SK-N-MC (cell line): ENCODE measurements around the gene BMS1.
"Not testable (repeated sequence)": the region's sequence is repeated elsewhere in the genome, so short reads cannot be mapped to it uniquely, and the experiment has no call there.

Experiments
- DNase-seq: peaks from one replicate; pipeline ENCODE4 v3.0.0-alpha.2; 2011; ENCODE audit warnings: low read depth, low spot score
- H3K27ac ChIP-seq: fragments of 200-600 bp; sonication (generic); 2 replicates; pipeline ENCODE4 v1.5.1; 2016; ENCODE audit warnings: mixed run types
- H3K36me3 ChIP-seq: fragments of 200-600 bp; sonication (generic); 2 replicates; pipeline ENCODE4 v1.6.1; 2017; ENCODE audit warnings: antibody characterized with exemption, low read length, mixed read lengths; ENCODE audit not compliant: insufficient read depth
- H3K4me3 ChIP-seq: fragments of 200-600 bp; sonication (generic); 2 replicates; pipeline ENCODE4 v1.5.1; 2016
- H3K9ac ChIP-seq: fragments of 200-600 bp; sonication (generic); 2 replicates; pipeline ENCODE4 v1.8.0; 2017; ENCODE audit warnings: mixed run types, mixed read lengths; ENCODE audit not compliant: insufficient read length
- H3K9me3 ChIP-seq: fragments of 200-600 bp; sonication (generic); 2 replicates; pipeline ENCODE4 v1.6.1; 2017; ENCODE audit warnings: low read depth, mild to moderate bottlenecking, antibody characterized with exemption, low read length, moderate library complexity, mixed read lengths
- EZH2 ChIP-seq: fragments of 200-600 bp; sonication (generic); IDR thresholded peaks from one replicate; pipeline ENCODE4 v1.6.1; 2017; ENCODE audit warnings: antibody characterized with exemption
- FOXP2 ChIP-seq: optimal IDR thresholded peaks from 2 replicates; pipeline ENCODE3; 2011; ENCODE audit warnings: mild to moderate bottlenecking, moderate library complexity; ENCODE audit not compliant: insufficient read depth; ENCODE audit errors: extremely low read length, control extremely low read depth
- POLR2AphosphoS5 ChIP-seq: IDR thresholded peaks from 2 replicates; pipeline ENCODE4 v1.6.1; 2012; ENCODE audit warnings: mild to moderate bottlenecking, low read depth, low read length, borderline replicate concordance

The BMS1 gene

DNA sequence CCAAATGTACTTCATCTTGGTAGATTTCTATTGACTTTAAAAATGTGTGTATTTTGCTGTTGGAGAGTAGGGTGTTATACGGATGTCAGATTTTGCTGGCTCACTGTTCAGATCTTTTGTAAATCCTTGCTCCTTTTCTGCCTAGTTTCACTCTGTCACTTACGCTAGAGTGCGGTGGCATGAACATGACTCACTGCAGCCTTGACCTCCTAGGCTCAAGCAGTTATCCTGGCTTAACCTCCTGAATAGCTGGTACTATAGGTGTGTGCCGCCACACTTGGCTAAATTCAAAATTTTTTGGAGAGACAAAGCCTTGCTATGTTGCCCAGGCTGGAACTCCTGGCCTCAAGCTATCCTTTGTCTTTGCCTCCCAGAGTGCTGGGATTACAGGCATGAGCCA lies 29.4 kb downstream of the BMS1 start:
- no peak overlapping the region for H3K4me3 ChIP-seq
- peaks cover 23% of the 10 kb centered on the region; the same call in 1 of the 2 replicates for H3K36me3 ChIP-seq

GRCh38 chr10:42813989-42814687 lies 31.5 kb downstream of the BMS1 start:
- H3K36me3 ChIP-seq = peaks cover 17% of the 10 kb centered on the region; the same call in 1 of the 2 replicates

More for the DNA sequence above, 29.4 kb downstream of the BMS1 start:
- no peaks in the 10 kb centered on the region for H3K9me3 ChIP-seq
- no peak overlapping the region for H3K27ac ChIP-seq
- TF ChIP-seq EZH2 (no peak), FOXP2 (no peak), POLR2AphosphoS5 (no peak)
- H3K9ac ChIP-seq = no peak overlapping the region
- DNase-seq = no peak

DNA sequence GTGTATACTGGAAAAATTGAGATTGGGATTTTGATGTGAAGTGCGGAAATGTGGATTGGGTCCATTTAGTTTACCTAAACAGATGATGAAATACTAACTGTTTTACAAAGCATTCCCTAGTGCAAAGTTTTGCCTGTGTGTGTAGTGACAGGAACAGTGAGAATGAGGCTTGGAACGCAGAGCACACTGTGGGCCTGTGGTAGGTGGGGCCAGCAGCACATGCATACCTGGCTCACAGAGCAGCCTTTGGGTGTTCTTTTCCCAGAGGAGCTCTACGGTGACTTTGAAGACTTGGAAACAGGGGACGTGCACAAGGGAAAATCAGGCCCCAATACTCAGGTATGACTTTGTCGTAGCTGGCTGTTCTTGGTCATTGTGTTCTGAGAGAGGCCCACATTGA lies 33.7 kb downstream of the BMS1 start:
- H3K4me3 ChIP-seq, H3K9me3 ChIP-seq, DNase-seq, H3K36me3 ChIP-seq, H3K27ac ChIP-seq, H3K9ac ChIP-seq: not testable (repeated sequence)

More at GRCh38 chr10:42813989-42814687, 31.5 kb downstream of the BMS1 start:
- not testable (repeated sequence) for H3K9me3 ChIP-seq, H3K9ac ChIP-seq, H3K27ac ChIP-seq, H3K4me3 ChIP-seq, DNase-seq

DNA sequence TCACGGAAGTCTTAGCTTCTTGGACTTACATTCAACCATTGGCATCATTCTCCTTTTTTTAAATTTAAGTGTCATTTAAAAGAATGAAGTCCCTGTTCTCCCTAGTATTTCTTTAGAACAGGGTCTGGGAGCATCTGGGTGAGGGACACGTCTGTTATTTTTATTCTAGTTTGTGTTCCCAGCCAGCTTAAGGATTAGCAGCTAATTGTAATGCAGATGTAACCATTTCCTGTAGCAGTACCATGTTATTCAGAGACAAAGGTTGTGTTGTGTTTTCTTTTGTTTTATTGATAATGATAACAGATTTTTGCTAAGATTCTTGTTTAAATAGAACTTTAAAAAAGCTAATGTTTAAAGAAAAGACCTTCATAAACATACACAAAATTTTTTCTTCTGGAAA lies 34.3 kb downstream of the BMS1 start:
- H3K4me3 ChIP-seq = no peak overlapping the region

GRCh38 chr10:42817417-42817816 lies 34.8 kb downstream of the BMS1 start:
- H3K9ac ChIP-seq, H3K4me3 ChIP-seq, H3K27ac ChIP-seq, DNase-seq, H3K36me3 ChIP-seq, H3K9me3 ChIP-seq: not testable (repeated sequence)

More for the DNA sequence above, 34.3 kb downstream of the BMS1 start:
- TF ChIP-seq EZH2 = no peak
- no peak for TF ChIP-seq FOXP2
- no peak for TF ChIP-seq POLR2AphosphoS5
- Histone ChIP-seq H3K36me3 (peaks cover 6% of the 10 kb centered on the region; the same call in 1 of the 2 replicates), H3K9ac (no peak overlapping the region), H3K9me3 (no peaks in the 10 kb centered on the region), H3K27ac (no peak overlapping the region)
- no peak for DNase-seq

DNA sequence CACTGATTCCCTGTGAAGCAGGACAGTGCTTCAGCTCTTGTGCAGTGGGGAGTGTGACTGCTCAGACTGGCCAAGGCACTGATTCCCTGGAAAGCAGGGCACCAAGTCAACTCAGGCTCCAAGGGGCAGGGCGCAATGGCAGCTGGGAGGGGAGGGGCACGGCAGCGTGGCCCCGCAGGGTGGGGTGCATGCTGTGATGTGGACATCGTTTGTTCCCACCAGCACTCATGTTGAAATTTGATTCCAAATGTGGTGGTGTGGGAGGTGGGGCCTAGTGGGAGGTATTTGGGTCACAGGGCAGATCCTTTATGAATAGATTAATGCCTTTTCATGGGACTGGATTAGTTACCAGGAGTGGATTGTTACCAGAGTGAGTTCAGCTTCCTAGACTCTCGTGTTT lies 44.2 kb downstream of the BMS1 start:
- not testable (repeated sequence) for H3K27ac ChIP-seq, H3K4me3 ChIP-seq, H3K9me3 ChIP-seq, H3K9ac ChIP-seq, DNase-seq
- H3K36me3 ChIP-seq = peaks cover 30% of the 10 kb centered on the region; the same call in 1 of the 2 replicates

GRCh38 chr10:42827201-42827600 lies 44.6 kb downstream of the BMS1 start:
- peaks cover 30% of the 10 kb centered on the region; the same call in 1 of the 2 replicates for H3K36me3 ChIP-seq
- DNase-seq = no peak
- H3K9ac ChIP-seq = no peak overlapping the region
- TF ChIP-seq EZH2 (no peak), POLR2AphosphoS5 (no peak), FOXP2 (no peak)
- H3K27ac ChIP-seq = no peak overlapping the region
- H3K9me3 ChIP-seq = no peaks in the 10 kb centered on the region
- no peak overlapping the region for H3K4me3 ChIP-seq

GRCh38 chr10:42828391-42828790 lies 45.8 kb downstream of the BMS1 start:
- not testable (repeated sequence) for DNase-seq, H3K4me3 ChIP-seq, H3K27ac ChIP-seq, H3K9me3 ChIP-seq, H3K9ac ChIP-seq
- peaks cover 23% of the 10 kb centered on the region; the same call in 1 of the 2 replicates for H3K36me3 ChIP-seq

- H3K9ac ChIP-seq = no peak overlapping the region
- H3K9me3 ChIP-seq = no peaks in the 10 kb centered on the region
- TF ChIP-seq FOXP2 = no peak
- TF ChIP-seq EZH2 = no peak
- TF ChIP-seq POLR2AphosphoS5 = no peak
- DNase-seq = no peak
- no peak overlapping the region for H3K4me3 ChIP-seq
- peaks cover 7% of the 10 kb centered on the region; the same call in 1 of the 2 replicates for H3K36me3 ChIP-seq
- H3K27ac ChIP-seq = no peak overlapping the region
Measured at GRCh38 chr10:42830237-42830636, 47.6 kb downstream of the BMS1 start.

DNA sequence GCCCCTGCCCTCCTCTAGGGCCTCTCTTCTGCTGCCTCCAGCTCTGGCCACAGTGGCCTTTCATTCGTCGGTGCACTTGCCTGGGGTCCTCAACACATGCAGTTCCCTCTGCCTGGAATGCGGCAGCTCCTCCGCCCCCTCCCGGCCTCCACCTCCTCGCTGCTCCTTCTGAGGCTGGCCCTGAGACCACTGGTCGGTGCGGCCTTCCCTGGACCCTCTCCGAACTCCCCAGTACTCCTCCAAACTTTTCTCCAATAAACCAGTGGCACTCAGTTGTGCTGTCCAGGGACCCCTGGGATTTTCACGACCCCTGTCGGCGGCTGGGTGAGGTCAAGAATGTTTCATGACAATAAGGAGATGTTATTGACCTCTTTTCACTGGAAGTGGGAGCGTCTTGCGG lies 53.5 kb downstream of the BMS1 start:
- Histone ChIP-seq H3K9me3 (no peaks in the 10 kb centered on the region), H3K27ac (no peak overlapping the region), H3K9ac (no peak overlapping the region), H3K36me3 (no peaks in the 10 kb centered on the region; the same call in 1 of the 2 replicates), H3K4me3 (no peak overlapping the region)
- TF ChIP-seq FOXP2 = no peak
- TF ChIP-seq POLR2AphosphoS5 = no peak
- no peak for TF ChIP-seq EZH2
- no peak for DNase-seq
